H9 (cell line): ENCODE results near the gene SPTBN1. TPM values are rescaled to one million over a fixed set of nuclear protein-coding genes. Genes with fewer than 3 reads are reported as not detected.
"Not testable (repeated sequence)": the region's sequence is repeated elsewhere in the genome, so short reads cannot be mapped to it uniquely, and the experiment has no call there.

Experiments used
- DNase-seq: peaks from one replicate; pipeline ENCODE4 v3.0.0-alpha.2; 2017
- H2AFZ ChIP-seq: one replicate; pipeline ENCODE4 v1.6.1; 2013; ENCODE audit warnings: mild to moderate bottlenecking, low read length, control low read depth, moderate library complexity
- H2AK5ac ChIP-seq: 2 replicates; pipeline ENCODE4 v1.6.1; 2013; ENCODE audit warnings: low read length, control low read depth, mixed read lengths; ENCODE audit not compliant: insufficient read length
- H2BK120ac ChIP-seq: one replicate; pipeline ENCODE4 v1.6.1; 2013; ENCODE audit warnings: low read depth, mild to moderate bottlenecking, low read length, control low read depth, inconsistent platforms; ENCODE audit not compliant: poor library complexity, severe bottlenecking
- H2BK12ac ChIP-seq: 2 replicates; pipeline ENCODE4 v1.6.1; 2013; ENCODE audit warnings: low read length, control low read depth, mixed read lengths, low read depth; ENCODE audit not compliant: insufficient read length
- H2BK15ac ChIP-seq: 2 replicates; pipeline ENCODE4 v1.6.1; 2013; ENCODE audit warnings: low read depth, low read length, control low read depth
- H2BK20ac ChIP-seq: one replicate; pipeline ENCODE4 v1.6.1; 2013; ENCODE audit warnings: low read depth, mild to moderate bottlenecking, low read length, control low read depth, inconsistent platforms; ENCODE audit not compliant: poor library complexity, severe bottlenecking
- H2BK5ac ChIP-seq: 2 replicates; pipeline ENCODE4 v1.6.1; 2013; ENCODE audit warnings: low read length, control low read depth, mixed read lengths; ENCODE audit not compliant: insufficient read length
- H3K14ac ChIP-seq: 2 replicates; pipeline ENCODE4 v1.6.1; 2013; ENCODE audit warnings: low read length, control low read depth; ENCODE audit not compliant: insufficient read depth
- H3K18ac ChIP-seq: 2 replicates; pipeline ENCODE4 v1.6.1; 2013; ENCODE audit warnings: low read depth, mild to moderate bottlenecking, mixed read lengths, low read length, control low read depth; ENCODE audit not compliant: insufficient read length
- H3K23ac ChIP-seq: 2 replicates; pipeline ENCODE4 v1.6.1; 2013; ENCODE audit warnings: low read length, control low read depth, mixed read lengths, low read depth; ENCODE audit not compliant: insufficient read length
- H3K23me2 ChIP-seq: 2 replicates; pipeline ENCODE4 v1.6.1; 2013; ENCODE audit warnings: low read depth, mild to moderate bottlenecking, mixed read lengths, low read length, control low read depth; ENCODE audit not compliant: insufficient read length, poor library complexity, severe bottlenecking
- H3K27ac ChIP-seq: 2 replicates; pipeline ENCODE4 v1.5.1; 2013; ENCODE audit warnings: low read length, control low read depth, mixed read lengths, low read depth; ENCODE audit not compliant: insufficient read length
- H3K27me3 ChIP-seq: 2 replicates; pipeline ENCODE4 v1.6.1; 2013; ENCODE audit warnings: low read length, control low read depth, inconsistent platforms; ENCODE audit not compliant: insufficient read depth
- H3K4ac ChIP-seq: 2 replicates; pipeline ENCODE4 v1.6.1; 2013; ENCODE audit warnings: low read depth, mild to moderate bottlenecking, control low read depth, inconsistent platforms, low read length, moderate library complexity
- H3K4me1 ChIP-seq: 2 replicates; pipeline ENCODE4 v1.6.1; 2013; ENCODE audit warnings: low read length, control low read depth, inconsistent platforms; ENCODE audit not compliant: insufficient read depth
- H3K4me2 ChIP-seq: 2 replicates; pipeline ENCODE4 v1.6.1; 2013; ENCODE audit warnings: low read length, control low read depth, mixed read lengths; ENCODE audit not compliant: insufficient read length, insufficient read depth
- H3K56ac ChIP-seq: 2 replicates; pipeline ENCODE4 v1.6.1; 2013; ENCODE audit warnings: low read depth, mild to moderate bottlenecking, mixed read lengths, low read length, control low read depth; ENCODE audit not compliant: insufficient read length
- H3K79me1 ChIP-seq: 2 replicates; pipeline ENCODE4 v1.6.1; 2013; ENCODE audit warnings: low read depth, mild to moderate bottlenecking, moderate library complexity, low read length, control low read depth, inconsistent platforms; ENCODE audit not compliant: insufficient read depth, poor library complexity, severe bottlenecking
- H3K79me2 ChIP-seq: 2 replicates; pipeline ENCODE4 v1.6.1; 2013; ENCODE audit warnings: low read length, control low read depth, inconsistent platforms; ENCODE audit not compliant: insufficient read depth
- H3K9ac ChIP-seq: 2 replicates; pipeline ENCODE4 v1.6.1; 2013; ENCODE audit warnings: low read length, control low read depth, mixed read lengths; ENCODE audit not compliant: insufficient read length; ENCODE audit errors: extremely low read depth
- H3K9me3 ChIP-seq: one replicate; pipeline ENCODE4 v1.6.1; 2013; ENCODE audit warnings: low read depth, low read length, inconsistent platforms; ENCODE audit not compliant: control insufficient read depth
- H3T11ph ChIP-seq: one replicate; pipeline ENCODE4 v1.6.1; 2013; ENCODE audit warnings: mild to moderate bottlenecking, low read length, control low read depth, inconsistent platforms
- H4K20me1 ChIP-seq: one replicate; pipeline ENCODE4 v1.6.1; 2013; ENCODE audit not compliant: control insufficient read depth, insufficient read length, insufficient read depth
- H4K5ac ChIP-seq: 2 replicates; pipeline ENCODE4 v1.6.1; 2013; ENCODE audit warnings: low read depth, mild to moderate bottlenecking, mixed read lengths, low read length, control low read depth; ENCODE audit not compliant: insufficient read length
- H4K8ac ChIP-seq: replicated peaks from 2 replicates; pipeline ENCODE4 v1.6.1; 2013; ENCODE audit warnings: low read length, control low read depth, mixed read lengths, low read depth; ENCODE audit not compliant: insufficient read length
- H4K91ac ChIP-seq: 2 replicates; pipeline ENCODE4 v1.6.1; 2013; ENCODE audit warnings: low read depth, mild to moderate bottlenecking, moderate library complexity, mixed read lengths, low read length, control low read depth; ENCODE audit not compliant: insufficient read length
- H3K27ac Mint-ChIP-seq, 3 experiments: 2 replicates in 2 of 3; 3 replicates in 1 of 3; pipeline ENCODE4 v1.8.0; 2020 to 2021; ENCODE audit warnings: mixed read lengths in 3 of 3, mild to moderate bottlenecking in 1 of 3, moderate library complexity in 1 of 3
- H3K27me3 Mint-ChIP-seq: 2 replicates; pipeline ENCODE4 v1.8.0; 2021; ENCODE audit warnings: low read depth, mild to moderate bottlenecking, moderate library complexity, mixed read lengths
- H3K36me3 Mint-ChIP-seq, 3 experiments: 2 replicates in 2 of 3; 3 replicates in 1 of 3; pipeline ENCODE4 v1.8.0; 2020 to 2021; ENCODE audit warnings: low read depth in 3 of 3, mixed read lengths in 3 of 3; ENCODE audit not compliant: insufficient read depth in 1 of 3
- H3K4me1 Mint-ChIP-seq, 2 experiments: 2 replicates each; pipeline ENCODE4 v1.8.0; 2020; ENCODE audit warnings: mixed read lengths in 2 of 2
- H3K4me3 Mint-ChIP-seq, 2 experiments: 2 replicates in 1 of 2; 3 replicates in 1 of 2; pipeline ENCODE4 v1.8.0; 2020 to 2021; ENCODE audit warnings: mild to moderate bottlenecking in 2 of 2, mixed read lengths in 2 of 2, moderate library complexity in 1 of 2
- H3K9me3 Mint-ChIP-seq, 2 experiments: 2 replicates in 1 of 2; 3 replicates in 1 of 2; pipeline ENCODE4 v1.8.0; 2020; ENCODE audit warnings: mild to moderate bottlenecking in 2 of 2, mixed read lengths in 2 of 2, moderate library complexity in 1 of 2
- WGBS: extraction: QIAGEN DNeasy Blood & Tissue Kit; methylation state at CpG from one replicate; pipeline ENCODE4 v1.1.7; 2013; ENCODE audit warnings: missing lambda C conversion rate, low lambda C conversion rate, mixed read lengths; ENCODE audit not compliant: insufficient read length; ENCODE audit errors: extremely low coverage; 5-methylcytosine and 5-hydroxymethylcytosine counted together
- total RNA-seq: library from RNA; stranded (reverse); gene quantifications from 2 replicates; pipeline ENCODE4 v1.2.1, GENCODE V29; 2021
- TF ChIP-seq, protein P1 (sequence below): fragments of 200-600 bp; sonication (generic); conservative IDR thresholded peaks from 3 replicates; pipeline ENCODE4 v1.8.0; 2021; ENCODE audit warnings: antibody characterized with exemption, mild to moderate bottlenecking

SPTBN1 gene
- total RNA-seq, 1 experiment from 2014 or later = 164 TPM

DNA sequence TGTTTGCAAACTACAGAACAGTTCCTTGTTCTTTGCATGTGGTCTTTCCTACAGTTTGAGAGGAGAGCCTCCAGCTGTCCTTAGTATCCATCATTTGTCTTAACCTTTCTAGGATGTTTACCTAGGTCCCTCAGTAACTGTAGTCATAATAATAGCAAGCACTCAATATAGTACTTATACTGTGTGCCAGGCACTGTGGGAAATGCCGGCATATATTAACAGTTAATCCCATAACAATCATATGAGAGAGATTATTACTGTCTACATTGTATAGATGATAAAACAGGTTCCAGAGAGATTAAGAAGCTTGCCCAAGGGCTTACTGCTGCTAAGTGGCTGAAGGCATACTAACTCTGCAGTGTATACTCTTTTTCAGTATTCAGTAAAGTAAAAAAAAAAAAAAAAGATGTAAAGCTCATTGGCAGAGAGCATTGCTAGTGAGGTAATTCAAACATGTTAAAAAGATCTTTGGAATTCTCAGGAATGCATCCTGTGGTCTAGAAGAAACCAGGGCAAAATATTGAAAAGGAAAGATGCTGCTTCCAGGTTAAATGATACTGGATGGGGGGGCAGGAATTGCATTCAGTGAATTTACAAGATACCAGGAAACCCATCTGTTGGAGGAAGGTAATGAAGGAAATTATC lies 72.3 kb downstream of the SPTBN1 start:
- no peaks in the 10 kb centered on the region for H4K20me1 ChIP-seq
- no peaks in the 10 kb centered on the region for H3K9me3 ChIP-seq
- H3K18ac ChIP-seq = no peak overlapping the region
- no peak overlapping the region for H2AK5ac ChIP-seq
- no peak overlapping the region for H3T11ph ChIP-seq
- H3K23me2 ChIP-seq = no peaks in the 10 kb centered on the region
- no peak for DNase-seq
- H2BK120ac ChIP-seq = no peak overlapping the region
- H3K23ac ChIP-seq = no peak overlapping the region
- no peak overlapping the region for H4K5ac ChIP-seq
- WGBS = no CpG with 5 or more reads among the region's 1 CpG
- H3K4me1 ChIP-seq = peaks cover 2% of the 10 kb centered on the region; the same call in 1 of the 2 replicates
- H2AFZ ChIP-seq = no peak overlapping the region
- no peak overlapping the region for H2BK15ac ChIP-seq
- Mint-ChIP-seq H3K36me3 (peaks cover 13 to 15% (median 15%) of the 10 kb centered on the region in 3 experiments; a peak in 6 of 7 replicates), H3K27me3 (no peaks in the 10 kb centered on the region), H3K4me3 (no peak overlapping the region), H3K4me1 (peaks cover 8 to 9% of the 10 kb centered on the region in 2 experiments), H3K9me3 (no peaks in the 10 kb centered on the region; a peak in 1 of 5 replicates), H3K27ac (no peak overlapping the region)
- no peak overlapping the region for H3K4ac ChIP-seq
- H3K79me1 ChIP-seq = no peaks in the 10 kb centered on the region
- no peak overlapping the region for H4K91ac ChIP-seq
- H3K56ac ChIP-seq = no peak overlapping the region
- H2BK12ac ChIP-seq = no peak overlapping the region
- H2BK20ac ChIP-seq = no peak overlapping the region
- no peak overlapping the region for H3K14ac ChIP-seq
- no peak overlapping the region for H3K9ac ChIP-seq
- H3K4me2 ChIP-seq = no peak overlapping the region
- TF ChIP-seq, protein P1, sequence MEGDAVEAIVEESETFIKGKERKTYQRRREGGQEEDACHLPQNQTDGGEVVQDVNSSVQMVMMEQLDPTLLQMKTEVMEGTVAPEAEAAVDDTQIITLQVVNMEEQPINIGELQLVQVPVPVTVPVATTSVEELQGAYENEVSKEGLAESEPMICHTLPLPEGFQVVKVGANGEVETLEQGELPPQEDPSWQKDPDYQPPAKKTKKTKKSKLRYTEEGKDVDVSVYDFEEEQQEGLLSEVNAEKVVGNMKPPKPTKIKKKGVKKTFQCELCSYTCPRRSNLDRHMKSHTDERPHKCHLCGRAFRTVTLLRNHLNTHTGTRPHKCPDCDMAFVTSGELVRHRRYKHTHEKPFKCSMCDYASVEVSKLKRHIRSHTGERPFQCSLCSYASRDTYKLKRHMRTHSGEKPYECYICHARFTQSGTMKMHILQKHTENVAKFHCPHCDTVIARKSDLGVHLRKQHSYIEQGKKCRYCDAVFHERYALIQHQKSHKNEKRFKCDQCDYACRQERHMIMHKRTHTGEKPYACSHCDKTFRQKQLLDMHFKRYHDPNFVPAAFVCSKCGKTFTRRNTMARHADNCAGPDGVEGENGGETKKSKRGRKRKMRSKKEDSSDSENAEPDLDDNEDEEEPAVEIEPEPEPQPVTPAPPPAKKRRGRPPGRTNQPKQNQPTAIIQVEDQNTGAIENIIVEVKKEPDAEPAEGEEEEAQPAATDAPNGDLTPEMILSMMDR = no peak
- no peak overlapping the region for H3K27ac ChIP-seq
- H4K8ac ChIP-seq = no peak overlapping the region
- H3K27me3 ChIP-seq = no peaks in the 10 kb centered on the region
- no peaks in the 10 kb centered on the region; the same call in 1 of the 2 replicates for H3K79me2 ChIP-seq
- H2BK5ac ChIP-seq = no peak overlapping the region

DNA sequence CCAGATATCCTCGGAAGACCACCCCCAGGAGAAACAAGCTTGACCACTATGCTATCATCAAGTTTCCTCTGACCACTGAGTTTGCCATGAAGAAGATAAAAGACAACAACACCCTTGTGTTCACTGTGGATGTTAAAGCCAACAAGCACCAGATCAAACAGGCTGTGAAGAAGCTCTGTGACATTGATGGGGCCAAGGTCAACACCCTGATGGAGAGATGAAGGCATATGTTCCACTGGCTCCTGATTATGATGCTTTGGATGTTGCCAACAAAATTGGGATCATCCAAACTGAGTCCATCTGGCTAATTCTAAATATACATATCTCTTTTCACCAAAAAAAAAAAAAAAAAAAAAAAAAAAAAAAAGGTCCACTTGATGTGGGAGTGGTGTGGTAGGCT lies 73.4 kb downstream of the SPTBN1 start:
- not testable (repeated sequence) for H3K9me3 Mint-ChIP-seq, H3K4ac ChIP-seq, H3K4me2 ChIP-seq, H2BK20ac ChIP-seq, H3K27ac Mint-ChIP-seq, H2AK5ac ChIP-seq, H2BK15ac ChIP-seq, H2BK120ac ChIP-seq, H3K79me2 ChIP-seq, DNase-seq, H3T11ph ChIP-seq, H4K91ac ChIP-seq, H4K5ac ChIP-seq, H3K27ac ChIP-seq, H3K9ac ChIP-seq, H4K8ac ChIP-seq, H3K27me3 ChIP-seq, H3K14ac ChIP-seq, H2BK5ac ChIP-seq, H3K18ac ChIP-seq, H3K27me3 Mint-ChIP-seq, H4K20me1 ChIP-seq, H3K4me3 Mint-ChIP-seq, H3K23ac ChIP-seq, H3K56ac ChIP-seq, H3K79me1 ChIP-seq, H3K23me2 ChIP-seq, H2AFZ ChIP-seq, H3K4me1 ChIP-seq, H2BK12ac ChIP-seq, H3K9me3 ChIP-seq
- Mint-ChIP-seq H3K4me1 (peaks cover 9 to 11% of the 10 kb centered on the region in 2 experiments), H3K36me3 (peaks cover 13 to 15% (median 15%) of the 10 kb centered on the region in 3 experiments; a peak in 6 of 7 replicates)
- no CpG with 5 or more reads among the region's 1 CpG for WGBS
